Ascending aorta (tissue), 2 donors: Measurements from ENCODE around the gene DCST1. TPM values are rescaled to one million over a fixed set of nuclear protein-coding genes. Genes with fewer than 3 reads are reported as not detected.

Experiments
- DNase-seq, 2 donors: peaks; one replicate each; pipeline ENCODE4 v3.0.0-alpha.2; 2019; ENCODE audit warnings: low spot score in 2 of 2
- H3K27ac ChIP-seq, 2 donors: fragments of 200-600 bp; sonication (generic); one replicate each; pipeline ENCODE4 v1.5.1; 2016 to 2017; ENCODE audit warnings: mild to moderate bottlenecking in 1 of 2
- H3K27me3 ChIP-seq: fragments of 200-600 bp; sonication (generic); one replicate; pipeline ENCODE4 v1.5.1; 2017
- H3K36me3 ChIP-seq, 2 donors: fragments of 200-600 bp; sonication (generic); one replicate each; pipeline ENCODE4 v1.5.1; 2016
- H3K4me1 ChIP-seq, 2 donors: fragments of 200-600 bp; sonication (generic); one replicate each; pipeline ENCODE4 v1.5.1; 2016 to 2017; ENCODE audit warnings: mild to moderate bottlenecking in 1 of 2
- H3K4me3 ChIP-seq, 2 donors: fragments of 200-600 bp; sonication (generic); one replicate each; pipeline ENCODE4 v1.5.1; 2016 to 2017; ENCODE audit warnings: mild to moderate bottlenecking in 1 of 2
- H3K9me3 ChIP-seq, 2 donors: fragments of 200-600 bp; sonication (generic); one replicate each; pipeline ENCODE4 v1.5.1; 2016
- CTCF ChIP-seq, 3 experiments: fragments of 200-600 bp in 2 of 3; fragments of 450-650 bp in 1 of 3; sonication (generic) in 2 of 3; IDR thresholded peaks; one replicate each; pipeline ENCODE4 v1.5.1; 2016 to 2019; ENCODE audit warnings: antibody characterized with exemption in 3 of 3, mild to moderate bottlenecking in 1 of 3, moderate library complexity in 1 of 3
- intact Hi-C: fragments of 100-400 bp; cut with DNase I; formaldehyde crosslinking; loops from one replicate; pipeline ENCODE4 v1.15.1; 2023
- total RNA-seq: library from RNA; depleted of rRNA; stranded (reverse); fragments of >200 nt; gene quantifications from one replicate; pipeline ENCODE4 v1.1.0, GENCODE V29; 2016

The DCST1 gene
- total RNA-seq, 1 donor from 2014 or later = not detected

GRCh38 chr1:155022136-155022926 lies 11.3 kb upstream of the DCST1 start:
- no peaks in the 10 kb centered on the region for H3K36me3 ChIP-seq
- intact Hi-C loops = no loop called here
- H3K4me3 ChIP-seq = no peak overlapping the region
- DNase-seq = no peak
- peaks cover 7 to 9% of the 10 kb centered on the region in 2 donors for H3K4me1 ChIP-seq
- H3K9me3 ChIP-seq = no peaks in the 10 kb centered on the region
- no peak overlapping the region for H3K27ac ChIP-seq
- no peak for TF ChIP-seq CTCF (IDR thresholded peaks at IDR 0.05)
- H3K27me3 ChIP-seq = no peaks in the 10 kb centered on the region

- Histone ChIP-seq H3K27ac (no peak overlapping the region), H3K9me3 (no peaks in the 10 kb centered on the region), H3K36me3 (no peaks in the 10 kb centered on the region), H3K4me1 (peaks cover 3 to 6% of the 10 kb centered on the region in 2 donors), H3K4me3 (no peak overlapping the region), H3K27me3 (no peaks in the 10 kb centered on the region)
- no peak for DNase-seq
- no peak for TF ChIP-seq CTCF (IDR thresholded peaks at IDR 0.05)
- intact Hi-C loops = no loop called here
Observed at GRCh38 chr1:155022927-155023236, 10.7 kb upstream of the DCST1 start.

- TF ChIP-seq CTCF (IDR thresholded peaks at IDR 0.05) = no peak
- Histone ChIP-seq H3K4me1 (no peaks in the 10 kb centered on the region), H3K27me3 (no peaks in the 10 kb centered on the region), H3K36me3 (no peaks in the 10 kb centered on the region), H3K27ac (no peak overlapping the region), H3K9me3 (no peaks in the 10 kb centered on the region), H3K4me3 (no peak overlapping the region)
- DNase-seq = no peak
- intact Hi-C loops = no loop called here
Observed at GRCh38 chr1:155023627-155024026, 10.0 kb upstream of the DCST1 start.

- no peaks in the 10 kb centered on the region for H3K36me3 ChIP-seq
- H3K27ac ChIP-seq = no peak overlapping the region
- intact Hi-C loops = no loop called here
- no peaks in the 10 kb centered on the region for H3K9me3 ChIP-seq
- H3K4me3 ChIP-seq = no peak overlapping the region
- H3K27me3 ChIP-seq = no peaks in the 10 kb centered on the region
- DNase-seq = no peak
- H3K4me1 ChIP-seq = no peaks in the 10 kb centered on the region
- TF ChIP-seq CTCF (IDR thresholded peaks at IDR 0.05) = no peak
Observed at GRCh38 chr1:155024315-155024714, 9.3 kb upstream of the DCST1 start.

- intact Hi-C loops = no loop called here
- no peak overlapping the region for H3K27ac ChIP-seq
- no peaks in the 10 kb centered on the region for H3K4me1 ChIP-seq
- TF ChIP-seq CTCF (IDR thresholded peaks at IDR 0.05) = no peak
- no peaks in the 10 kb centered on the region for H3K27me3 ChIP-seq
- no peak overlapping the region for H3K4me3 ChIP-seq
- no peak for DNase-seq
- H3K9me3 ChIP-seq = no peaks in the 10 kb centered on the region
- H3K36me3 ChIP-seq = no peaks in the 10 kb centered on the region
Observed at GRCh38 chr1:155026154-155026553, 7.5 kb upstream of the DCST1 start.

- H3K4me3 ChIP-seq = no peak overlapping the region
- DNase-seq = no peak
- no peaks in the 10 kb centered on the region for H3K27me3 ChIP-seq
- no peak for TF ChIP-seq CTCF (IDR thresholded peaks at IDR 0.05)
- intact Hi-C loops = no loop called here
- H3K4me1 ChIP-seq = no peaks in the 10 kb centered on the region
- no peaks in the 10 kb centered on the region for H3K9me3 ChIP-seq
- no peaks in the 10 kb centered on the region for H3K36me3 ChIP-seq
- no peak overlapping the region for H3K27ac ChIP-seq
Observed at GRCh38 chr1:155026588-155026987, 7.0 kb upstream of the DCST1 start.
